ENCODE measurements around the gene HYOU1. TPM values are rescaled to one million over a fixed set of nuclear protein-coding genes. Genes with fewer than 3 reads are reported as not detected.

HYOU1 gene
- total and polyA plus RNA-seq, 2 of the 8 experiments (the other 6 are each of a cell fraction or from before 2014, with no cell fraction given) = 239 to 295 TPM

DNA sequence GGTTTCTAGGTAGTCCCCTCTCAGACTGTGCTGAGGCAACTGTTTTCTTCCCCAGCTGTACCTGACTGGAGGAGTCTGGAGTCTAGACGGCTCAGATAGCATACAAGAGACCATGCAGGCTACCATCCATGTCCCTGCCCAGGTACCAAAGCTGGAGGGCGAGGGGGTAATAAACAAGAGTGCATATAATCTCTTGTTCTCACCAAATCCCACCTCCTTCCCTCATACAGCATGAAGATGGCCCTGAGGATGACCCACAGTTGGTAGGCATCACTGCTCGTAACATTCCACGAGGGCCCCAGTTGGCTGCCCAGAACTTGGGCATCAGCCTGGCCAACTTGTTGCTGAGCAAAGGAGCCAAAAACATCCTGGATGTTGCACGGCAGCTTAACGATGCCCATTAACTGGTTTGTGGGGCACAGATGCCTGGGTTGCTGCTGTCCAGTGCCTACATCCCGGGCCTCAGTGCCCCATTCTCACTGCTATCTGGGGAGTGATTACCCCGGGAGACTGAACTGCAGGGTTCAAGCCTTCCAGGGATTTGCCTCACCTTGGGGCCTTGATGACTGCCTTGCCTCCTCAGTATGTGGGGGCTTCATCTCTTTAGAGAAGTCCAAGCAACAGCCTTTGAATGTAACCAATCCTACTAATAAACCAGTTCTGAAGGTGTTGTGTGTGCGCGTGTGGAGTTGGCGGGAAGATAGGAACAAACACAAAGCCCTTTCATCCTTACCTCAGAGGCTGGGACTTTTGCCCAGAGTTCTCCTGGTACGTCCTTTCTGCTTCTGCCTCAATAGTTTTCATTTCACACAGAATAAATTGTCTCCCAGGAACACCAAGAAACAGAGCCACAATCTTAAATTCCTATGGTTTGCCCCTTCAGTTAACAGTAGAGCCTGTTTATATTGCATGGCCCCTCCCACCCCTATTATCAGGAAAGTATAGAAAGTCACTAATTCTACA, 36.2 kb upstream of the HYOU1 start:
- POLR2A ChIA-PET (ENCODE audit: partially characterized antibody) = interaction anchor here (0.7 to 8.6 kb wide), 26 partner anchors 8 to 224 kb away, joined by 3 to 141 read pairs (median 8); partner anchors contain the start of genes ABCG4, C2CD2L, CBL and DPAGT1
- Histone ChIP-seq H3K27me3 (replicated peaks in 1 of 4; ENCODE audit: control insufficient read depth in 3 of 4, extremely low read depth in 1 of 4, insufficient read depth in 3 of 4, low read length in 3 of 4) (no peaks in the 10 kb centered on the region), H4K91ac (replicated peaks; ENCODE audit: insufficient read length, low read length) (no peak overlapping the region), H3K23ac (ENCODE audit: insufficient read length) (no peak overlapping the region), H3K23me2 (ENCODE audit: low read depth, low read length) (peaks cover 2% of the 10 kb centered on the region; the same call in 1 of the 2 replicates), H3K9me3 (ENCODE audit: insufficient read depth in 2 of 2, low read depth in 1 of 2, low read length in 1 of 2) (no peaks in the 10 kb centered on the region), H2AFZ (ENCODE audit: low read length) (no peak overlapping the region), H3K4ac (replicated peaks; ENCODE audit: insufficient read length, low read depth, low read length) (no peak overlapping the region), H3K56ac (replicated peaks; ENCODE audit: insufficient read length, low read depth, low read length) (no peak overlapping the region), H2BK12ac (ENCODE audit: low read depth, low read length) (no peak overlapping the region), H3K14ac (ENCODE audit: insufficient read length) (no peak overlapping the region), H4K5ac (ENCODE audit: insufficient read length, low read depth, low read length) (no peak overlapping the region), H2BK5ac (ENCODE audit: low read depth, low read length) (no peak overlapping the region; the same call in 1 of the 2 replicates), H3K27ac (ENCODE audit: low read depth, low read length) (no peak overlapping the region), H4K20me1 (replicated peaks in 1 of 2; ENCODE audit: control insufficient read depth in 1 of 2, insufficient read depth in 2 of 2, low read length in 2 of 2) (peaks cover 16 to 18% of the 10 kb centered on the region in 2 experiments), H3K79me1 (ENCODE audit: low read depth, low read length) (peaks cover 10% of the 10 kb centered on the region), H2BK15ac (ENCODE audit: low read length) (no peak overlapping the region), H2BK20ac (ENCODE audit: low read length) (no peak overlapping the region), H3K4me2 (ENCODE audit: insufficient read depth in 1 of 2, low read depth in 2 of 2, low read length in 2 of 2) (peak overlapping the region; percentile 95 to 96), H3K4me1 (replicated peaks in 1 of 4; ENCODE audit: control insufficient read depth in 3 of 4, insufficient read depth in 4 of 4, low read length in 3 of 4) (peaks cover 0 to 13% (median 3%) of the 10 kb centered on the region in 4 experiments; a peak in 5 of 7 replicates), H3K79me2 (ENCODE audit: control insufficient read depth in 1 of 2, insufficient read depth in 2 of 2, low read length in 2 of 2) (peaks cover 18 to 32% of the 10 kb centered on the region in 2 experiments), H3K9ac (replicated peaks in 1 of 4; ENCODE audit: extremely low read depth in 1 of 4, low read depth in 3 of 4, low read length in 3 of 4) (peak overlapping the region; percentile 89 to 98 (median 95)), H4K8ac (ENCODE audit: extremely low read depth, insufficient read depth, low read length) (no peak overlapping the region), H2AK5ac (ENCODE audit: low read depth, low read length) (no peak overlapping the region), H2BK120ac (replicated peaks; ENCODE audit: low read depth, low read length) (no peak overlapping the region), H3K18ac (ENCODE audit: extremely low read depth, low read length) (no peak overlapping the region), H3K4me3 (ENCODE audit: extremely low read depth in 1 of 4, insufficient read depth in 2 of 4, low read depth in 3 of 4, low read length in 4 of 4) (peak overlapping the region; percentile 85 to 97 (median 92)), H3K36me3 (ENCODE audit: control insufficient read depth in 2 of 4, insufficient read depth in 4 of 4, low read length in 3 of 4) (peaks cover 8 to 58% (median 28%) of the 10 kb centered on the region in 4 experiments; a peak in 6 of 8 replicates)
- CTCF ChIA-PET (ENCODE audit: partially characterized antibody) = interaction anchor here (0.6 to 1.6 kb wide), 9 partner anchors 9 to 304 kb away, joined by 3 to 5 read pairs (median 3); partner anchors contain the start of genes CBL and NLRX1
- no peak for FAIRE-seq
- WGBS, 2 experiments (ENCODE audit: extremely low coverage in 1 of 2, insufficient coverage in 1 of 2, insufficient read length in 1 of 2, insufficient replicate concordance in 2 of 2, low coverage in 1 of 2, low lambda C conversion rate in 2 of 2, missing lambda C conversion rate in 1 of 2) = 74% methylated on average over 12 of the region's 12 CpGs; no CpG with 5 or more reads in 1 of the 2 experiments
- no peak for DNase-seq (ENCODE audit: low read depth in 1 of 2, low spot score in 2 of 2)
- no peak for TF ChIP-seq CHD2 (IDR thresholded peaks at IDR 0.05; ENCODE audit: low read length)
- TF ChIP-seq FOSL1 (IDR thresholded peaks at IDR 0.05; ENCODE audit: insufficient read depth, low read depth, low read length) = no peak
- no peak for TF ChIP-seq CBX5 (IDR thresholded peaks at IDR 0.05; ENCODE audit: low read depth, low read length)
- TF ChIP-seq POLR2A (IDR thresholded peaks at IDR 0.05; ENCODE audit: control extremely low read depth in 1 of 2, low read depth in 2 of 2, low read length in 2 of 2) = peak in 1 of 2 experiments; percentile 71; a peak in 2 of 3 replicates
- no peak for TF ChIP-seq HDAC6 (IDR thresholded peaks at IDR 0.05; ENCODE audit: low read depth, low read length)
- TF ChIP-seq CEBPB (IDR thresholded peaks at IDR 0.05; ENCODE audit: low read depth, low read length) = no peak
- no peak for TF ChIP-seq KDM5A (IDR thresholded peaks at IDR 0.05; ENCODE audit: low read length)
- TF ChIP-seq SP4 (IDR thresholded peaks at IDR 0.05; ENCODE audit: low read length) = peak; percentile 48; the same call in 1 of the 2 replicates
- no peak for TF ChIP-seq ATF3 (IDR thresholded peaks at IDR 0.05; ENCODE audit: insufficient read depth, low read depth, low read length)
- TF ChIP-seq, protein P1, sequence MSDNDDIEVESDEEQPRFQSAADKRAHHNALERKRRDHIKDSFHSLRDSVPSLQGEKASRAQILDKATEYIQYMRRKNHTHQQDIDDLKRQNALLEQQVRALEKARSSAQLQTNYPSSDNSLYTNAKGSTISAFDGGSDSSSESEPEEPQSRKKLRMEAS (IDR thresholded peaks at IDR 0.05) = no peak

All from H1 (cell line).